WTC11 (cell line): Measurements from ENCODE around the gene MAP4K3.

ENCODE experiments used
- ETV6 ChIP-seq: sonication (generic); formaldehyde crosslinking; IDR thresholded peaks from 2 replicates; pipeline ENCODE4 v1.8.1; 2022; ENCODE audit warnings: mild to moderate bottlenecking, missing genetic modification reagents
- MAX ChIP-seq: sonication (generic); formaldehyde crosslinking; IDR thresholded peaks from 2 replicates; pipeline ENCODE4 v1.8.0; 2022; ENCODE audit warnings: mild to moderate bottlenecking, missing genetic modification reagents
- TF ChIP-seq, protein P1 (sequence below): fragments of 200-600 bp; IDR thresholded peaks from 2 replicates; pipeline ENCODE4 v1.8.0; 2022; ENCODE audit warnings: antibody characterized with exemption

GRCh38 chr2:39240758-39241157, 196.3 kb downstream of the MAP4K3 start:
- TF ChIP-seq, protein P1, sequence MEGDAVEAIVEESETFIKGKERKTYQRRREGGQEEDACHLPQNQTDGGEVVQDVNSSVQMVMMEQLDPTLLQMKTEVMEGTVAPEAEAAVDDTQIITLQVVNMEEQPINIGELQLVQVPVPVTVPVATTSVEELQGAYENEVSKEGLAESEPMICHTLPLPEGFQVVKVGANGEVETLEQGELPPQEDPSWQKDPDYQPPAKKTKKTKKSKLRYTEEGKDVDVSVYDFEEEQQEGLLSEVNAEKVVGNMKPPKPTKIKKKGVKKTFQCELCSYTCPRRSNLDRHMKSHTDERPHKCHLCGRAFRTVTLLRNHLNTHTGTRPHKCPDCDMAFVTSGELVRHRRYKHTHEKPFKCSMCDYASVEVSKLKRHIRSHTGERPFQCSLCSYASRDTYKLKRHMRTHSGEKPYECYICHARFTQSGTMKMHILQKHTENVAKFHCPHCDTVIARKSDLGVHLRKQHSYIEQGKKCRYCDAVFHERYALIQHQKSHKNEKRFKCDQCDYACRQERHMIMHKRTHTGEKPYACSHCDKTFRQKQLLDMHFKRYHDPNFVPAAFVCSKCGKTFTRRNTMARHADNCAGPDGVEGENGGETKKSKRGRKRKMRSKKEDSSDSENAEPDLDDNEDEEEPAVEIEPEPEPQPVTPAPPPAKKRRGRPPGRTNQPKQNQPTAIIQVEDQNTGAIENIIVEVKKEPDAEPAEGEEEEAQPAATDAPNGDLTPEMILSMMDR, result no peak
- TF ChIP-seq MAX (no peak), ETV6 (CRISPR knock-in tag) (no peak)
